HT-29 (cell line): ENCODE data around the gene TUBB3. TPM values are rescaled to one million over a fixed set of nuclear protein-coding genes. Genes with fewer than 3 reads are reported as not detected.
"Not testable (repeated sequence)": the region's sequence is repeated elsewhere in the genome, so short reads cannot be mapped to it uniquely, and the experiment has no call there.

Source experiments
- DNase-seq: peaks from one replicate; pipeline ENCODE4 v3.0.0-alpha.2; 2015; ENCODE audit warnings: low spot score
- total RNA-seq: library from RNA; depleted of rRNA; stranded (reverse); fragments of >200 nt; shearing (Covaris generic); gene quantifications from 2 replicates; pipeline ENCODE4 v1.2.3, GENCODE V29; 2014

Gene TUBB3
- total RNA-seq, 1 experiment from 2014 or later: 8.7 TPM

GRCh38 chr16:89917773-89918452, 5.2 kb upstream of the TUBB3 start:
- DNase-seq: peak; percentile 93

DNA sequence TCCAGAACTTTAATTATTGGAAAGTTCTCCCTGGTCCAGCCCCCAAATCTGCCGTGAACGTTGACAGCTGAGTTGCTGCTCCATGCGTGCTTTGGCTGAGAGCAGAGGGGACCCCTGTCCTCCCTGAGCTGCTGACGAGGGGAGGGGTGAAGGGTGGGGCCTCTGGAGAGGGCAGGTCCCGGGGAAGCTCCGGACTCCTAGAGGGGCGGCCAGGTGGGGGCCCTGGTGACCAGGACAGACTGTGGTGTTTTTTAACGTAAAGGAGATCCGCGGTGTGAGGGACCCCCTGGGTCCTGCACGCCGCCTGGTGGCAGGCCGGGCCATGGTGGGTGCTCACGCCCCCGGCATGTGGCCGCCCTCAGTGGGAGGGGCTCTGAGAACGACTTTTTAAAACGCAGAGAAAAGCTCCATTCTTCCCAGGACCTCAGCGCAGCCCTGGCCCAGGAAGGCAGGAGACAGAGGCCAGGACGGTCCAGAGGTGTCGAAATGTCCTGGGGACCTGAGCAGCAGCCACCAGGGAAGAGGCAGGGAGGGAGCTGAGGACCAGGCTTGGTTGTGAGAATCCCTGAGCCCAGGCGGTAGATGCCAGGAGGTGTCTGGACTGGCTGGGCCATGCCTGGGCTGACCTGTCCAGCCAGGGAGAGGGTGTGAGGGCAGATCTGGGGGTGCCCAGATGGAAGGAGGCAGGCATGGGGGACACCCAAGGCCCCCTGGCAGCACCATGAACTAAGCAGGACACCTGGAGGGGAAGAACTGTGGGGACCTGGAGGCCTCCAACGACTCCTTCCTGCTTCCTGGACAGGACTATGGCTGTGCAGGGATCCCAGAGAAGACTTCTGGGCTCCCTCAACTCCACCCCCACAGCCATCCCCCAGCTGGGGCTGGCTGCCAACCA, 4.4 kb upstream of the TUBB3 start, which contains the start of gene MC1R:
Gene MC1R, plus strand, starts transcription at position 410 of the 895 bp plus-strand sequence. Its CDS starts 397 bp downstream, at position 807.
- DNase-seq: peak; percentile 16

DNA sequence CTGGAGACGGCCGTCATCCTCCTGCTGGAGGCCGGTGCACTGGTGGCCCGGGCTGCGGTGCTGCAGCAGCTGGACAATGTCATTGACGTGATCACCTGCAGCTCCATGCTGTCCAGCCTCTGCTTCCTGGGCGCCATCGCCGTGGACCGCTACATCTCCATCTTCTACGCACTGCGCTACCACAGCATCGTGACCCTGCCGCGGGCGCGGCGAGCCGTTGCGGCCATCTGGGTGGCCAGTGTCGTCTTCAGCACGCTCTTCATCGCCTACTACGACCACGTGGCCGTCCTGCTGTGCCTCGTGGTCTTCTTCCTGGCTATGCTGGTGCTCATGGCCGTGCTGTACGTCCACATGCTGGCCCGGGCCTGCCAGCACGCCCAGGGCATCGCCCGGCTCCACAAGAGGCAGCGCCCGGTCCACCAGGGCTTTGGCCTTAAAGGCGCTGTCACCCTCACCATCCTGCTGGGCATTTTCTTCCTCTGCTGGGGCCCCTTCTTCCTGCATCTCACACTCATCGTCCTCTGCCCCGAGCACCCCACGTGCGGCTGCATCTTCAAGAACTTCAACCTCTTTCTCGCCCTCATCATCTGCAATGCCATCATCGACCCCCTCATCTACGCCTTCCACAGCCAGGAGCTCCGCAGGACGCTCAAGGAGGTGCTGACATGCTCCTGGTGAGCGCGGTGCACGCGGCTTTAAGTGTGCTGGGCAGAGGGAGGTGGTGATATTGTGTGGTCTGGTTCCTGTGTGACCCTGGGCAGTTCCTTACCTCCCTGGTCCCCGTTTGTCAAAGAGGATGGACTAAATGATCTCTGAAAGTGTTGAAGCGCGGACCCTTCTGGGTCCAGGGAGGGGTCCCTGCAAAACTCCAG, 3.4 kb upstream of the TUBB3 start:
- DNase-seq: no peak

DNA sequence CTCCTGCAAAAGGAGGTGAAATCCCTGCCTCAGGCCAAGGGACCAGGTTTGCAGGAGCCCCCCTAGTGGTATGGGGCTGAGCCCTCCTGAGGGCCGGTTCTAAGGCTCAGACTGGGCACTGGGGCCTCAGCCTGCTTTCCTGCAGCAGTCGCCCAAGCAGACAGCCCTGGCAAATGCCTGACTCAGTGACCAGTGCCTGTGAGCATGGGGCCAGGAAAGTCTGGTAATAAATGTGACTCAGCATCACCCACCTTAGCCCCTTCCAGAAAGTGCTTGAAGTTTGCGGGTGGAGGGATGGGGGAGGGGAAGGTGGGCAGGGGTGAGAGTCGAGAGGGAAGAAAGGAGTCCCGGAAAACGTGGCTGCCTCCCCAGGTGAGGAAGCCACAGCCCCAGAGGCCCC, 2.4 kb upstream of the TUBB3 start:
- no peak for DNase-seq

DNA sequence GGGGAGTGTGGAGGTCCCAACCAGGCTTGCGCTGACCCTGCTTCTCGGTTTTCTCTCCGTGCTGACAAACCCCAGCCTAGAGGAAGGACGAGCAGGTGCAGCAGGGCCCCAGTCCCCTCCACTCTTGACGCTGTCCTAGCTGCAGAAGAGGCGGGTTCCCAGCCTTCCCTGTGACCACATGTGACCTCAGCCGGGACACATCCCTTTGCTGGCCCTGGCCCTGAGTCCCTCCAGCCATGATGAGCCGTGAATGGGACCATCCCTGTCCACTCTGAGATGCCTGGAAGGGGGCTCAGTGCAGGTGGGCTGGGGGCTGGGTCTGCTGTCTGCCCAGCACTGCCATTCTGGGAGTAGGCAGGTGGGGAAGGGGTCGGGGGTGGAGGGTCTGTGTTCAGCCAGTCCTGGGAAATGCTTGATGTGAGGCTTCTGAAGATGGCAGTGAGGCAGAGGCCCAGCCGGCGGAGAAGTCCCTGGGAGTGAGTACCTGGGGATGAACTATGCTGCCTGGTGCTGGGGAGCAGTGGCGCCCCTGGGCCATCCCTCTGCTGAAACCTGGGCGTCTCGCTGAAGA, 1.9 kb upstream of the TUBB3 start:
- peak; percentile 5 for DNase-seq

DNA sequence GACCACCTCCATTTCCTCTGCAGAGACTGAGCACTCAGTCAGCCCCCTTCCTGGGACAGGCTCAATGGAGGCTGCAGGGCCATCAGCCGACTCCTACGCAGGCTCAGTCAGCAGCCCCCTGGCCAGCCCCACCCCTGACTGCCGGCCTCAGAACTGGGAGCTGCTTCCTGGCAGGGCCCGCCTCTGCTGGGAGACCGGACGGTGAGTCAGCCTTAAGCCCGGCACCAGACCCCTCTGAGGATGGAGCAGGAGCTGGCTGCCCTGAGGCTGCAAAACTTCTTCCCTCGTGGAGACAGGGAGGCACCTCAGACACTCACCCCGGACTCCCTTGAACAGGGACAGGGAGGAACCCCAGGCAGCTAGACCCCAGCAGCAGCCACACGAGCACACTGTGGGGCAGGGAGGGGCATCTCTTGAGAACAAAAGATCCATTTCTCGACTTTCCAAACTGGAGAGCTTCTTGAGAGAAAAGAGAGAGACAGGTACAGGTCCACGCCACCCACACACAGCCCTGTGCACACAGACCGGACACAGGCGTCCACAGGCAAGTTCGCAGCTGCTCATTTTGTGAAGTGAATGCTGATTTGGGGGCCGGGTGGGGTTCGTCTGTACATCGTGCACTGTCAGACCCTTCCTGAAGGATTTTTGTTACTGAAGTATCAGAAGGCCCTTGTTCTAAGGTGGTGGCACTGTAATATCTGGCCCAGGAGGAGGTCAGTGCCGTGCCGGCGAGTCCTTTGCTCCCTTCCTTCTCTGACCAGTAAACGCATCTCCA, 1.3 kb upstream of the TUBB3 start:
- DNase-seq: peak; percentile 45

DNA sequence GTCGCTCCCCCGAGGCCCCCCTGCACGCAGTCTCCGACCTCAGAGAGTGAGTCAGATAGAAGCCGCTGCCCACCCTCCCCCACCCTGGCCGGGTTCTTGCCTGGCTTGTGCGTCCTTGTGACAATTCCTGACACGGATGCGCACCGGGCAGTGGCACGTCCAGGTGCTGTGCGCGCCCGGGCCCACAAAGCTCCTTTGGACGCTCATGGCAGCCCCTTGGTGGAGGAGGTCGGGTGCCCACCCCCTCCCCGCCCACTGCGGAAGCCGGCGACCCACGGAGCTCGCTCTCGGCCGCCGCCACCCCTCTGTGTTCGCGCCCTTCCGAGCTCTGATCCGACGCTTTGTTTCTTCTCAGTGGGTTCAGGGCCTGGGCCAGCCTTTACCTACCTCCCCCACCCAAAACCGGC, 662 bp upstream of the TUBB3 start:
- peak; percentile 38 for DNase-seq

DNA sequence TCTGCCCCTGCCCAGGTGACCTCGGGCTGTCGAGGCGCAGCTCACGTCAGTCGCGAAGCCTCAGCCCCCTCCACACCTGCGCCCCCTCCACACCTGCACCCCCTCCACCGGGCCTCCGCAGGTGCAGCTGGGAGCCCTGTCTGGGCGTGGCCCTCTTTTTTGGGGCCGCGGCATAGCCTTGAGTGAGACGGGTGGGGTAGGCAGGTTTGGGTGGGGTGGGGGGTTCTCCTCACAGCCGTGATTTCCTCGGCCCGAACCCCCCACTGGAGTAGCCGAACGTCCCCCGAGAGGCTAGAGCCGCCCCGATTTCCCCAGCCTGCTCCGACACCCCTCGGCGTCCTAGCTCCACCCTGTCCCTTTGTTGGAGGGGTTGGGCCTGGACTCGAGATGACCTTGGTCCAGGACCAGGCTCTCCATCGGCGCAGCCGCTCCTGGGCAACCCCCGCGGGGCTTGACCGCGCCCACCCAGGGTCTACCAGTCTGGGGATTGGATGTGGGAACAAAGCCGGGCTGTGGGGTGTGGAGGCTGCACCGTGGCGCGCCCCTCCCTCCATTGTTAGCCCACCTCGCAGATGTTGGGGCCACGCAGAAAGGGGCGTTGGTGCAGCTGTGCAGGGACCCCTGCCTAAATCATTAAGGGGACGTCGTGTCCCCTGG, 626 bp downstream of the TUBB3 start:
- DNase-seq: no peak

DNA sequence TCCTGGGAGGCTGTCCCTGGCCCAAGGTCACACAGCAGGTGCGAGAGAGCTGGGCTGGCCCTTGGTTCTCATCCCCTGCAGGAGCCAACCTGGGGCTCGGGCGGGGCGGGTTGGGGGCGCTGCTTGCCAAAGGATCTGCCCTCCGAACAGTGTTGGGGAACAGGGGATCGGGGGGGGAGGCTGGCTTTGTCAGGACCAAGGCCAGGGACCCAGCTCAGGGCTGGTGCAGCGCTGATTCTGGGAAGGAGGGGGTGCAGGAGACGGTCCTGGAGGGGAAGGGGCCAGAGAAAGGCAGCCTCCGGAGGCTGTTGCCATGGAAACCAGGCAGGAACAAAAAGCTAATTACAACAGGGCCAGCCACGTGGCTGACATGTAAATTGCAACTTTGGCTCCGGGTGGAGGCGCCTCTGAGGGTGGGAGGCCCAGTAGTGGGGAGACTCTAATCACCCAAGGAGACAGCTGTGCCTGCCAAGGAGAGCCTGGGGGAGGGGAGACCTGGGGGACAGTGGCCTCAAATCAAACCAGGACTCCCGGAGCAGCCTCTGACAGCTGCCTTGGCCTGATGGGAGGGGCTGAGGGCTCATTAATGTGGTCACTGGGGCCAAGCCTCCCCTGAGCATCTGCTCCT, 1.3 kb downstream of the TUBB3 start:
- no peak for DNase-seq

GRCh38 chr16:89924925-89925307, 1.8 kb downstream of the TUBB3 start:
- DNase-seq: no peak

DNA sequence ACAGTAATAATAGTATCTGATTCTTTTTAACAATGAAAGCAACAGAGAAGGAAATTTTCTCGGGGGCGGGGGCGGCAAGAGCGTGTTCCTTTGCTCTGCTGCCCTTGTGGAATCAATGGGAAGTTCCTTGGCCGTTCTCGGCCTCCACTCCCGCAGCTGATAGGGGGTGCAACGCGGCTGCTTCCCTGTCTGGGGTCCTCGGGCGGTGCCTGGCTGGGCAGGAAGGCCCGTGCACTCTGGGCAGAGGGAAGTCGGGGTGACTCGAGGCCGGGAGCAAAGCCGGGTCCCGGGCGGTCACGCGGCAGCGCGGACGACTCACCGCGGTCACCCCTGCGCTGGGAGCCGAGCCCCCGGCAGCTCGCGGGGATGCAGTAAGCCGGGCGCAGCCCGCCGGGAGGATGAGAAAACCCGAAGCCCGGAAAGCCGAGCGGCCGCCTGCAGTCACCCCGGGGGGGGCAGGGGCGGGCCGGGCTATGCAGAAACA, 2.5 kb downstream of the TUBB3 start:
- DNase-seq: no peak

DNA sequence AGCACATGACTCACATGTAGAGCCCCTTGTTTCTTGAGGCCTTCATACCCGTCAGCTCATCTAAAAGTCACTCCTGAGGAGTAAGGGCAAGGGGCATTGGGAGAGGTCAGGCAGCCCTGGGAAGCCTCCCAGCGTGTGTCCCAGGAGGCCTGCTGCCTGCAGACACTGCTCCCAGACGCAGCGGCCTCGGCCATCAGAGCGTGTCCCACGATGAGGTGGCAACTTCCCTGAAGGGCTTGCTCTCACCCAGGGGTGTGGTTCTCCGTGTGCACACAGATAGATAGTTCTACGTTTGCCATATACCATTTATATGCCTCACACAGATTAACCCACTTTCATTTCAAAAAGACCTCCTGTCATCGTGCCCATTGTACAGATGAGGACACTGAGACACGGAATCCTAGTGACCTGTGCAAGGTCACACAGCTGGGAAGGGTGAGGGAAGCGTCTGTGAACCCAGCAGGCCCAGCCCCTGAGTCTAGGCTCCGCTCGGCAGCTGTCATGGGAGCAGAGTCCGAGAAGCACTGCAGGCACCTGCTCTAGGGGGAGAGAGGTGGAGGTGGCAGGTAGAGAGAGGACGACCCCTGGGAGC, 8.3 kb downstream of the TUBB3 start:
- DNase-seq: no peak

DNA sequence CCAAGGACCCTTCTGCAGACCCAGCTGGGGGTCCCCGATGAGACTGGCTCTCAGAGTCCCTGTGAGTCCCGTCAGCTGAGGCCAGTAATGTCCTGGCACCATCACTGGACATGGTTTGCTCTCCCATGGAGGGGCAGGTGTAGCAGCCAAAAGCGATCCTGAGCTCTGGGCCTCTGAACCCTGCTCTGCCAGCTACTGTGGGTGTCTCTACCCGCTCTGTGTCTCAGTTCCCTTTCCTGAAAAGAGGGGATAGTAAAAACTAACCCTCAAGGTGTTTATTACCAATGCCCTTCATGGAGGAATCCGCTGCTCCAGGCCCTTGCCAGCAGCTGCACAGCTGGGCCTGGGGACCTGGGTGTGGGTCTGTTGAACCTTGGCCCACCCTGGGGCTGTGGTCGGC, 8.8 kb downstream of the TUBB3 start:
- DNase-seq: no peak

DNA sequence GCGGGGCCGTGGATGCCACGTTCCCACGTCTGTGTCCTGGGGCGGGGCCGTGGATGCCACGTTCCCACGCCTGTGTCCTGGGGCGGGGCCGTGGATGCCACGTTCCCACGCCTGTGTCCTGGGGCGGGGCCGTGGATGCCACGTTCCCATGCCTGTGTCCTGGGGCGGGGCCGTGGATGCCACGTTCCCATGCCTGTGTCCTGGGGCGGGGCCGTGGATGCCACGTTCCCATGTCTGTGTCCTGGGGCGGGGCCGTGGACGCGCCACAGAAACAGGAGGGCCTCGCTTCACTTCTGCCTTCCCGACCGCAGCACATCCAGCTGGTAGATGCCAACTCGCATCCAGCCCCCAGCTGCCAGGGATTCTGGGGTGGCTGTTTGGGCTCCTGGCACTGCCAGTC, 10.9 kb downstream of the TUBB3 start:
- DNase-seq: not testable (repeated sequence)

DNA sequence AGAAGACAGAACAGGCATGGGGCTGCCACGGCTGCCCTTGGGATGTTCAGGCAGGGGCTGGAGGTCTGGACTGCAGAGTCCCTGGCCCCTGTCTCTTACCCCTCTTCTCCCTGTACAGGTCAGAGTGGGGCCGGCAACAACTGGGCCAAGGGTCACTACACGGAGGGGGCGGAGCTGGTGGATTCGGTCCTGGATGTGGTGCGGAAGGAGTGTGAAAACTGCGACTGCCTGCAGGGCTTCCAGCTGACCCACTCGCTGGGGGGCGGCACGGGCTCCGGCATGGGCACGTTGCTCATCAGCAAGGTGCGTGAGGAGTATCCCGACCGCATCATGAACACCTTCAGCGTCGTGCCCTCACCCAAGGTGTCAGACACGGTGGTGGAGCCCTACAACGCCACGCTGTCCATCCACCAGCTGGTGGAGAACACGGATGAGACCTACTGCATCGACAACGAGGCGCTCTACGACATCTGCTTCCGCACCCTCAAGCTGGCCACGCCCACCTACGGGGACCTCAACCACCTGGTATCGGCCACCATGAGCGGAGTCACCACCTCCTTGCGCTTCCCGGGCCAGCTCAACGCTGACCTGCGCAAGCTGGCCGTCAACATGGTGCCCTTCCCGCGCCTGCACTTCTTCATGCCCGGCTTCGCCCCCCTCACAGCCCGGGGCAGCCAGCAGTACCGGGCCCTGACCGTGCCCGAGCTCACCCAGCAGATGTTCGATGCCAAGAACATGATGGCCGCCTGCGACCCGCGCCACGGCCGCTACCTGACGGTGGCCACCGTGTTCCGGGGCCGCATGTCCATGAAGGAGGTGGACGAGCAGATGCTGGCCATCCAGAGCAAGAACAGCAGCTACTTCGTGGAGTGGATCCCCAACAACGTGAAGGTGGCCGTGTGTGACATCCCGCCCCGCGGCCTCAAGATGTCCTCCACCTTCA, 11.7 kb downstream of the TUBB3 start:
- DNase-seq: no peak

GRCh38 chr16:89935620-89936019, 12.5 kb downstream of the TUBB3 start:
- DNase-seq: not testable (repeated sequence)

GRCh38 chr16:89936034-89936433, 12.9 kb downstream of the TUBB3 start:
- no peak for DNase-seq

- no peak for DNase-seq
These were observed 13.4 kb downstream of the TUBB3 start for GRCh38 chr16:89936508-89936907.
